ENCODE measurements around the gene DAZL.

GRCh38 chr3:16633948-16634347 lies 28.7 kb upstream of the DAZL start:
- TF ChIP-seq POLR2AphosphoS5 (IDR thresholded peaks at IDR 0.05; ENCODE audit: borderline replicate concordance, low read depth, low read length): no peak
- no peak for TF ChIP-seq EZH2 (IDR thresholded peaks at IDR 0.05)

Data from SK-N-MC (cell line).